IPS-NIHi7 (cell line): Measurements from ENCODE around the gene MZF1.
A peak's percentile ranks its signal among the peaks of the same experiment; 100 is the strongest.

Source experiments
- DNase-seq: peaks from one replicate; pipeline ENCODE4 v3.0.0; 2012; ENCODE audit warnings: mixed read lengths; ENCODE audit errors: extremely low spot score

Gene MZF1

DNA sequence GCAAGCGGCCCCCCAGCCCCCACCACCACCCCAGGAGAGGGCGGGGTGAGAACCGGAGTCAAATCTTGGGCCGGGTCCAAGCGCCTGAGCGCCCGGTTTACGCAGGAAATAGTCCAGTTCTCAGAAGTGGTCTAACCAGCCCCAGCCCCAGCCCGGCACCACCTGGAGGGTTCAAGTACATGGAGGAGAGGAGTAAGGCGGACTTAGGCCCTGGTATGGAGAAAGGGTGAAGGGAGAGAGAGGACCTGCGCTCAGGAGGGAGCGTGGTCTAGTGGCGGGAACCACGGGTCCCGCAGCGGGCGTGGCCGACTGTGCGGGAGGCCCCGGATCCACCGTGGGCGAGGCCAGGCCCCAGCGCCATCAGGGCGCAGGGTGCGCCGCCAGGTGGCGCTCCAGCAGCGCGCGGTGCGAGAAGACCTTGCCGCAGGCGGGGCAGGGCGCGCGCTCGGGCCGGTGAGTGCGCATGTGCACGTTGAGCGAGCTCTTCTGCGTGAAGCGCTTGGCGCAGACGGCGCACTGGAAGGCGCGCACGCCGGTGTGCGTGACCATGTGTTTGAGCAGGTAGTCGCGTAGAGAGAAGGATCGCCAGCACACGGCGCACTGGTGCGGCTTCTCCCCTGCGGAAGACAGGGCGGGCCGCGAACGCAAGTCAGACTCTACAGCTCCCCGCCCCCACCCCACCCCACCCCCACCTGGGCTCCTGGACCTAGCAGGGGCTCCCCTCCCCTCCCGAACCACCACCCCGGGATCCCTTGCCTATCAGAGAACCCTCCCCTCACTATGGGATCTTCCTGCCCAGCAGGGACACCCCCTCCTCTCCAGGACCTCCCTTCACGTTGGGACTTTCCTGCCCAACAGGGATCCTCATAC is 59.2 kb downstream of the MZF1 start:
- peak; percentile 97 for DNase-seq

DNA sequence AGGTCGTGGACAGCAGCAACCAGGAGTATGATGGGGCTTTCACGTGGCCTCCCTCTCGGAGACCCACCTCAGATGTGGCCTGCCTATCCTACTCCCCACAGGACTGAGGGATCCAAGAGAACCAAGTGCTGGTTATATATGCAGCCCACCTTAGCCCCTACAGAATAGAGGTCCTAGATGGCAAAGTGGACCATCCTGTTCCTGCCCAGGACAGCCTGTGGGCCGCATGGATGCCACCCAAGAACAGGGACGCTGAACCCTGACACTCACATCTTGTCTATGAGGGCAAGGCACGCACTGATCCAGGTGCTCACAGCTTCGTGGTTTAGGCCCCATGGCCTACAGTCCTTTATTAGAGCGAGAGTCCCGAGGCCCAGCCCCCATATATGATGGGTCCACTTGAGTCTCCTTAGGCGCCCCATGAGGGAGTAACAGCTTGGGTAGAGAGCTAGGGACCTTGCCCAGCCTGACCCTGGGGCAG is 59.9 kb downstream of the MZF1 start:
- DNase-seq, result no peak
